T-cell (primary cell): ENCODE data around the gene ZNF263. TPM values are rescaled to one million over a fixed set of nuclear protein-coding genes. Genes with fewer than 3 reads are reported as not detected.

Source experiments
- ATAC-seq, 4 experiments: fragments of 200-7000 bp in 3 of 4; fragments of 150-1000 bp in 1 of 4; cut with Tn5 transposase; replicated peaks in 1 of 4; 1 replicate in 3 of 4; 2 replicates in 1 of 4; pipeline ENCODE4 v1.10.0; 2021; ENCODE audit warnings: moderate library complexity in 3 of 4, mild to moderate bottlenecking in 2 of 4, moderate number of reproducible peaks in 1 of 4
- CTCF ChIA-PET, 2 donors: fragments of 300-600 bp; sonication (Branson Sonifier 250); formaldehyde crosslinking; loops; one replicate each; lab custom pipeline; 2022; ENCODE audit warnings: antibody characterized with exemption in 2 of 2; lab: Charles Lee
- POLR2A ChIA-PET, 2 donors: fragments of 300-600 bp; sonication (Branson Sonifier 250); formaldehyde crosslinking; loops; one replicate each; lab custom pipeline; 2022; ENCODE audit warnings: antibody characterized with exemption in 2 of 2; lab: Charles Lee
- DNase-seq, 35 experiments: peaks; one replicate each; pipeline versions ENCODE4 v3.0.0 to v3.0.0-alpha.2; 2013 to 2023
- H3K27ac ChIP-seq: one replicate; pipeline ENCODE4 v1.5.1; 2013; ENCODE audit warnings: low read length
- H3K27me3 ChIP-seq, 2 experiments: replicated peaks in 1 of 2; 1 replicate in 1 of 2; 2 replicates in 1 of 2; pipeline versions ENCODE4 v1.6.1 to v1.7.0; 2013; ENCODE audit warnings: low read length in 1 of 2, mixed read lengths in 1 of 2; ENCODE audit not compliant: control insufficient read depth in 2 of 2, insufficient read depth in 2 of 2; ENCODE audit errors: extremely low read depth in 1 of 2
- H3K36me3 ChIP-seq, 2 donors: 1 replicate in 1 of 2; 2 replicates in 1 of 2; pipeline versions ENCODE4 v1.6.1 to v1.7.0; 2013; ENCODE audit warnings: low read length in 1 of 2; ENCODE audit not compliant: control insufficient read depth in 2 of 2, insufficient read depth in 1 of 2; ENCODE audit errors: extremely low read depth in 1 of 2
- H3K4me1 ChIP-seq, 2 experiments: 1 replicate in 1 of 2; 2 replicates in 1 of 2; pipeline versions ENCODE4 v1.6.1 to v1.7.0; 2013; ENCODE audit warnings: low read length in 2 of 2, mixed read lengths in 1 of 2; ENCODE audit not compliant: insufficient read depth in 2 of 2, control insufficient read depth in 1 of 2; ENCODE audit errors: extremely low read depth in 1 of 2
- H3K4me3 ChIP-seq, 2 donors: 1 replicate in 1 of 2; 2 replicates in 1 of 2; pipeline versions ENCODE4 v1.5.1 to v1.7.0; 2013; ENCODE audit warnings: mild to moderate bottlenecking in 2 of 2, low read length in 1 of 2, moderate library complexity in 1 of 2; ENCODE audit not compliant: control insufficient read depth in 1 of 2; ENCODE audit errors: extremely low read depth in 1 of 2
- H3K9me3 ChIP-seq: 2 replicates; pipeline ENCODE4 v1.7.0; 2013
- H3K27ac Mint-ChIP-seq, 2 donors: one replicate each; pipeline ENCODE4 v1.8.0; 2020 to 2021; ENCODE audit warnings: mild to moderate bottlenecking in 2 of 2, mixed read lengths in 2 of 2
- H3K27me3 Mint-ChIP-seq, 2 donors: one replicate each; pipeline ENCODE4 v1.8.0; 2021 to 2022; ENCODE audit warnings: mixed read lengths in 2 of 2
- H3K36me3 Mint-ChIP-seq: one replicate; pipeline ENCODE4 v1.8.0; 2021; ENCODE audit warnings: mixed read lengths
- H3K4me1 Mint-ChIP-seq, 3 donors: one replicate each; pipeline ENCODE4 v1.8.0; 2020 to 2022; ENCODE audit warnings: mixed read lengths in 3 of 3, mild to moderate bottlenecking in 1 of 3
- H3K4me3 Mint-ChIP-seq, 3 donors: one replicate each; pipeline ENCODE4 v1.8.0; 2020 to 2022; ENCODE audit warnings: mild to moderate bottlenecking in 3 of 3, mixed read lengths in 3 of 3, moderate library complexity in 3 of 3
- H3K9me3 Mint-ChIP-seq, 3 donors: one replicate each; pipeline ENCODE4 v1.8.0; 2020 to 2022; ENCODE audit warnings: mixed read lengths in 3 of 3
- whole genome bisulfite sequencing: methylation state at CpG from one replicate; pipeline ENCODE4 v1.1.5; 2013; ENCODE audit warnings: missing lambda C conversion rate; ENCODE audit not compliant: insufficient coverage; 5-methylcytosine and 5-hydroxymethylcytosine counted together
- total RNA-seq, 35 experiments: library from RNA in 6 of 35; stranded (reverse) in 6 of 35; fragments of 120-200 nt in 1 of 35; gene quantifications; one replicate each; pipeline versions ENCODE4 v1.2.1 to v1.2.4 and lab custom pipeline; 2013 to 2026

Gene ZNF263
- total RNA-seq, 5 donors from 2014 or later (not counting 1 experiment from before 2014, with no cell fraction given): 28.6 to 50.9 (median 44.3) TPM

- ATAC-seq (no peak), DNase-seq (no peak)
- Mint-ChIP-seq H3K4me1 (no peaks in the 10 kb centered on the region), H3K27ac (no peak overlapping the region), H3K27me3 (peaks cover 4 to 14% of the 10 kb centered on the region in 2 donors), H3K36me3 (no peaks in the 10 kb centered on the region), H3K4me3 (no peak overlapping the region), H3K9me3 (no peaks in the 10 kb centered on the region)
- no peak overlapping the region for H3K4me3 ChIP-seq
- POLR2A ChIA-PET: no interaction called here
- no peaks in the 10 kb centered on the region for H3K9me3 ChIP-seq
- 77% methylated on average over 10 of the region's 11 CpGs for WGBS
- H3K4me1 ChIP-seq: no peaks in the 10 kb centered on the region
- H3K27ac ChIP-seq: no peak overlapping the region
- H3K27me3 ChIP-seq: peaks cover 0 to 26% of the 10 kb centered on the region in 2 experiments
- CTCF ChIA-PET: no interaction called here
- H3K36me3 ChIP-seq: no peaks in the 10 kb centered on the region
Observed at GRCh38 chr16:3242709-3243108, 40.6 kb upstream of the ZNF263 start.

DNA sequence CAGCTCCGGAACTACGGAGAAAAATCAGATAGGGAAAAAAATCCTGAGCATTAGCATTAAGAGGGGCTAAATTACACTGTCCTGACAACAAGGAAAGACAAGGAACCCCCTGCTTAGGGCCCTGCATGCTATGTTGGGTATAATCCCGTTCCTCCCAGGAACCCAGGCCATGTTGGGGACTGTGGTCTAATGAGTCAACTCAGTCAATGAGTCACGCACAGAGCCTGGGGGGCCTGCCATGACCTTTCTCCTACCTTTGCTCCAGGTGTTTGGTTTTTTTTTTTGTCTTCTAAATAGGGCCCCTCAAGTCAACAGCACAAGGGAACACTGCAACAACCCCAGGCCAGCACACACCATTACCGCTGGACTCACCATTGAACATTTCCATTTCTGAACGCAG, 39.4 kb upstream of the ZNF263 start:
- Histone ChIP-seq H3K9me3 (no peaks in the 10 kb centered on the region), H3K4me1 (no peaks in the 10 kb centered on the region), H3K4me3 (no peak overlapping the region), H3K27ac (no peak overlapping the region), H3K27me3 (peaks cover 0 to 30% of the 10 kb centered on the region in 2 experiments), H3K36me3 (no peaks in the 10 kb centered on the region)
- ATAC-seq (no peak), DNase-seq (no peak)
- CTCF ChIA-PET: no interaction called here
- no peaks in the 10 kb centered on the region for H3K9me3 Mint-ChIP-seq
- H3K27me3 Mint-ChIP-seq: peaks cover 4 to 14% of the 10 kb centered on the region in 2 donors
- no peaks in the 10 kb centered on the region for H3K4me1 Mint-ChIP-seq
- no peak overlapping the region for H3K27ac Mint-ChIP-seq
- no peak overlapping the region for H3K4me3 Mint-ChIP-seq
- POLR2A ChIA-PET: interaction anchor here in 1 of 2 donors (0.5 kb wide), 1 partner anchor 18 kb away, joined by 3 read pairs; no protein-coding TSS in a partner anchor
- 80% methylated on average over 1 of the region's 6 CpGs for WGBS
- H3K36me3 Mint-ChIP-seq: no peaks in the 10 kb centered on the region

GRCh38 chr16:3246002-3246401, 37.3 kb upstream of the ZNF263 start:
- DNase-seq: no peak
- ATAC-seq: no peak
- Mint-ChIP-seq H3K36me3 (no peaks in the 10 kb centered on the region), H3K27ac (no peak overlapping the region), H3K27me3 (peaks cover 4 to 8% of the 10 kb centered on the region in 2 donors), H3K4me1 (no peaks in the 10 kb centered on the region), H3K9me3 (no peaks in the 10 kb centered on the region), H3K4me3 (no peak overlapping the region)
- H3K27me3 ChIP-seq: peaks cover 0 to 27% of the 10 kb centered on the region in 2 experiments
- no peak overlapping the region for H3K4me3 ChIP-seq
- no peaks in the 10 kb centered on the region for H3K9me3 ChIP-seq
- H3K4me1 ChIP-seq: no peaks in the 10 kb centered on the region
- POLR2A ChIA-PET: no interaction called here
- no peak overlapping the region for H3K27ac ChIP-seq
- 84% methylated on average over 6 of the region's 7 CpGs for WGBS
- CTCF ChIA-PET: interaction anchor here in 1 of 2 donors (0.6 kb wide), 1 partner anchor 1317 kb away, joined by 4 read pairs; no protein-coding TSS in a partner anchor
- H3K36me3 ChIP-seq: no peaks in the 10 kb centered on the region

DNA sequence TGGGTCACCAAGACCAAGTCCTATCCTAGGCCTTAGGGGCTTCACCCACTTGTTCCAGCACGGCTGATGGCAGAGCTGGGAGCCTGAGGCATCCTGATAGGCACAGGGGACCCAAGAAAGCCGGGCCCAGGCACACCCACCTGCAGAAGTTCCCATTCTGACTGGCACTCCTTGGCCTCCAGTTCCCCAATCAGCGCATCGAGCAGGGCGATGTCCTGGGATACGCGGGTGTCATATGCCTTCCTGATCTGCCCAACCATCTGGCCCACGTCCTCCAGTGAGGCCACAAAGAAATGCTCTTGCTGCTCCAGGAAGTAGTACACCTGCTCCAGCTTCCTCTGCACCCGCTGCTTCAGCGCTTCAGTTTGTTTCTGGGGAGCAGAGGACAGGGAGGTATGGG, 36.4 kb upstream of the ZNF263 start:
- Histone ChIP-seq H3K9me3 (no peaks in the 10 kb centered on the region), H3K4me3 (no peak overlapping the region), H3K36me3 (no peaks in the 10 kb centered on the region), H3K4me1 (no peaks in the 10 kb centered on the region), H3K27ac (no peak overlapping the region), H3K27me3 (peaks cover 0 to 25% of the 10 kb centered on the region in 2 experiments)
- H3K27ac Mint-ChIP-seq: no peak overlapping the region
- no peaks in the 10 kb centered on the region for H3K9me3 Mint-ChIP-seq
- CTCF ChIA-PET: interaction anchor here in 1 of 2 donors (0.5 kb wide), 1 partner anchor 33 kb away, joined by 8 read pairs; no protein-coding TSS in a partner anchor
- DNase-seq: no peak
- POLR2A ChIA-PET: no interaction called here
- WGBS: 69% methylated on average over 9 of the region's 10 CpGs
- no peaks in the 10 kb centered on the region for H3K4me1 Mint-ChIP-seq
- H3K27me3 Mint-ChIP-seq: peaks cover 4 to 6% of the 10 kb centered on the region in 2 donors
- no peak overlapping the region for H3K4me3 Mint-ChIP-seq
- ATAC-seq: no peak
- H3K36me3 Mint-ChIP-seq: no peaks in the 10 kb centered on the region

DNA sequence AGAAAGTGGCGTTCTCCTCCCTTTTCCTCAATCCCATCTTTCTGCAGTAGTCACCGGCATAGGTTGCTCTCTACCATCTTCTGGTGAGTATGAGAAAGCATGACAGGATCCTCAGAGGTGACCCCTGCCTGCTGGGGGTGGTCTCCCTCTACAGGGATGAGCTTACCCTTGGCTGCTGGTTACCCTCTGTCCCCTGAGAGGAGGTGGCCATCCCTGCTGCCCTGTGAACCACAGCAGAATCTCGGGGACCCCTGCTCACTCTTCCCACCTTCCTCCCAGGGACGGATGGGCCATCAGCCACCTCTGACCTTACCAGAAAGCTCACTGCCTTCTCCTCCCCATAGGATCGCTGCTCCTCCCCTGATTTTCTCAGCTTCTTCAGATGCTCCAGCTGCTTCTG, 34.7 kb upstream of the ZNF263 start:
- Histone ChIP-seq H3K9me3 (no peaks in the 10 kb centered on the region), H3K4me1 (no peaks in the 10 kb centered on the region), H3K27me3 (peaks cover 0 to 23% of the 10 kb centered on the region in 2 experiments), H3K27ac (no peak overlapping the region), H3K36me3 (no peaks in the 10 kb centered on the region), H3K4me3 (no peak overlapping the region)
- CTCF ChIA-PET: no interaction called here
- H3K4me1 Mint-ChIP-seq: no peaks in the 10 kb centered on the region
- ATAC-seq: no peak
- H3K27me3 Mint-ChIP-seq: peaks cover 4 to 6% of the 10 kb centered on the region in 2 donors
- POLR2A ChIA-PET: no interaction called here
- H3K9me3 Mint-ChIP-seq: no peaks in the 10 kb centered on the region
- 90% methylated on average over 3 of the region's 5 CpGs for WGBS
- no peak overlapping the region for H3K4me3 Mint-ChIP-seq
- DNase-seq: no peak
- no peaks in the 10 kb centered on the region for H3K36me3 Mint-ChIP-seq
- no peak overlapping the region for H3K27ac Mint-ChIP-seq

GRCh38 chr16:3249020-3249419, 34.3 kb upstream of the ZNF263 start:
- no peaks in the 10 kb centered on the region for H3K4me1 Mint-ChIP-seq
- ATAC-seq: no peak

More at GRCh38 chr16:3249020-3249419, 34.3 kb upstream of the ZNF263 start:
- Histone ChIP-seq H3K4me1 (no peaks in the 10 kb centered on the region), H3K27ac (no peak overlapping the region), H3K27me3 (peaks cover 0 to 23% of the 10 kb centered on the region in 2 experiments), H3K4me3 (no peak overlapping the region), H3K36me3 (no peaks in the 10 kb centered on the region), H3K9me3 (no peaks in the 10 kb centered on the region)
- peaks cover 4 to 6% of the 10 kb centered on the region in 2 donors for H3K27me3 Mint-ChIP-seq
- no peaks in the 10 kb centered on the region for H3K36me3 Mint-ChIP-seq
- 86% methylated on average over 1 of the region's 1 CpG for WGBS
- no peak overlapping the region for H3K27ac Mint-ChIP-seq
- no peak for DNase-seq
- H3K4me3 Mint-ChIP-seq: no peak overlapping the region
- CTCF ChIA-PET: no interaction called here
- POLR2A ChIA-PET: no interaction called here
- H3K9me3 Mint-ChIP-seq: no peaks in the 10 kb centered on the region
